Measurements from ENCODE around the gene SH3BGR.

Gene SH3BGR

GRCh38 chr21:39461419-39461818, 9.6 kb downstream of the SH3BGR start:
- no peak for DNase-seq

GRCh38 chr21:39463308-39463707, 11.5 kb downstream of the SH3BGR start:
- DNase-seq, result no peak

GRCh38 chr21:39466584-39466983, 14.8 kb downstream of the SH3BGR start:
- no peak for DNase-seq

- DNase-seq, result no peak
Measured at GRCh38 chr21:39467746-39468145, 16.0 kb downstream of the SH3BGR start.

GRCh38 chr21:39468559-39468958, 16.8 kb downstream of the SH3BGR start:
- DNase-seq, result no peak

- no peak for DNase-seq
Measured at GRCh38 chr21:39471598-39471997, 19.8 kb downstream of the SH3BGR start.

GRCh38 chr21:39472786-39473185, 21.0 kb downstream of the SH3BGR start:
- DNase-seq, result no peak

- DNase-seq, result no peak
Measured at GRCh38 chr21:39474611-39475010, 22.8 kb downstream of the SH3BGR start.

- DNase-seq, result no peak
Measured at GRCh38 chr21:39479164-39479813, 27.5 kb downstream of the SH3BGR start.

GRCh38 chr21:39479814-39480182, 28.0 kb downstream of the SH3BGR start:
- no peak for DNase-seq

GRCh38 chr21:39480271-39480670, 28.5 kb downstream of the SH3BGR start:
- no peak for DNase-seq

- DNase-seq, result no peak
Measured at GRCh38 chr21:39481886-39482285, 30.1 kb downstream of the SH3BGR start.

- DNase-seq, result peak; percentile 73
Measured at GRCh38 chr21:39483917-39484316, 32.1 kb downstream of the SH3BGR start.

GRCh38 chr21:39484711-39485276, 33.0 kb downstream of the SH3BGR start:
- DNase-seq, result no peak

GRCh38 chr21:39489380-39489924, 37.7 kb downstream of the SH3BGR start:
- no peak for DNase-seq

- no peak for DNase-seq
Measured at GRCh38 chr21:39499156-39499555, 47.4 kb downstream of the SH3BGR start.

GRCh38 chr21:39502631-39503030, 50.9 kb downstream of the SH3BGR start:
- no peak for DNase-seq

- no peak for DNase-seq
Measured at GRCh38 chr21:39503123-39503762, 51.5 kb downstream of the SH3BGR start.

- DNase-seq, result no peak
Measured at GRCh38 chr21:39504230-39504629, 52.5 kb downstream of the SH3BGR start.

GRCh38 chr21:39510240-39510639, 58.5 kb downstream of the SH3BGR start:
- no peak for DNase-seq

- DNase-seq, result no peak
Measured at GRCh38 chr21:39511102-39511501, 59.3 kb downstream of the SH3BGR start.

GRCh38 chr21:39513735-39514134, 62.0 kb downstream of the SH3BGR start:
- no peak for DNase-seq

GRCh38 chr21:39515684-39516472, 64.1 kb downstream of the SH3BGR start:
- DNase-seq, result no peak

Data from NCI-H226 (cell line).